H9 (cell line): Measurements from ENCODE around the gene PTPRN2. TPM values are rescaled to one million over a fixed set of nuclear protein-coding genes. Genes with fewer than 3 reads are reported as not detected.

Experiments
- DNase-seq: peaks from one replicate; pipeline ENCODE4 v3.0.0-alpha.2; 2017
- H2AFZ ChIP-seq: one replicate; pipeline ENCODE4 v1.6.1; 2013; ENCODE audit warnings: mild to moderate bottlenecking, low read length, control low read depth, moderate library complexity
- H2AK5ac ChIP-seq: 2 replicates; pipeline ENCODE4 v1.6.1; 2013; ENCODE audit warnings: low read length, control low read depth, mixed read lengths; ENCODE audit not compliant: insufficient read length
- H2BK120ac ChIP-seq: one replicate; pipeline ENCODE4 v1.6.1; 2013; ENCODE audit warnings: low read depth, mild to moderate bottlenecking, low read length, control low read depth, inconsistent platforms; ENCODE audit not compliant: poor library complexity, severe bottlenecking
- H2BK12ac ChIP-seq: 2 replicates; pipeline ENCODE4 v1.6.1; 2013; ENCODE audit warnings: low read length, control low read depth, mixed read lengths, low read depth; ENCODE audit not compliant: insufficient read length
- H2BK15ac ChIP-seq: 2 replicates; pipeline ENCODE4 v1.6.1; 2013; ENCODE audit warnings: low read depth, low read length, control low read depth
- H2BK20ac ChIP-seq: one replicate; pipeline ENCODE4 v1.6.1; 2013; ENCODE audit warnings: low read depth, mild to moderate bottlenecking, low read length, control low read depth, inconsistent platforms; ENCODE audit not compliant: poor library complexity, severe bottlenecking
- H2BK5ac ChIP-seq: 2 replicates; pipeline ENCODE4 v1.6.1; 2013; ENCODE audit warnings: low read length, control low read depth, mixed read lengths; ENCODE audit not compliant: insufficient read length
- H3K14ac ChIP-seq: 2 replicates; pipeline ENCODE4 v1.6.1; 2013; ENCODE audit warnings: low read length, control low read depth; ENCODE audit not compliant: insufficient read depth
- H3K18ac ChIP-seq: 2 replicates; pipeline ENCODE4 v1.6.1; 2013; ENCODE audit warnings: low read depth, mild to moderate bottlenecking, mixed read lengths, low read length, control low read depth; ENCODE audit not compliant: insufficient read length
- H3K23ac ChIP-seq: 2 replicates; pipeline ENCODE4 v1.6.1; 2013; ENCODE audit warnings: low read length, control low read depth, mixed read lengths, low read depth; ENCODE audit not compliant: insufficient read length
- H3K23me2 ChIP-seq: 2 replicates; pipeline ENCODE4 v1.6.1; 2013; ENCODE audit warnings: low read depth, mild to moderate bottlenecking, mixed read lengths, low read length, control low read depth; ENCODE audit not compliant: insufficient read length, poor library complexity, severe bottlenecking
- H3K27ac ChIP-seq: 2 replicates; pipeline ENCODE4 v1.5.1; 2013; ENCODE audit warnings: low read length, control low read depth, mixed read lengths, low read depth; ENCODE audit not compliant: insufficient read length
- H3K27me3 ChIP-seq: 2 replicates; pipeline ENCODE4 v1.6.1; 2013; ENCODE audit warnings: low read length, control low read depth, inconsistent platforms; ENCODE audit not compliant: insufficient read depth
- H3K4ac ChIP-seq: 2 replicates; pipeline ENCODE4 v1.6.1; 2013; ENCODE audit warnings: low read depth, mild to moderate bottlenecking, control low read depth, inconsistent platforms, low read length, moderate library complexity
- H3K4me1 ChIP-seq: 2 replicates; pipeline ENCODE4 v1.6.1; 2013; ENCODE audit warnings: low read length, control low read depth, inconsistent platforms; ENCODE audit not compliant: insufficient read depth
- H3K4me2 ChIP-seq: 2 replicates; pipeline ENCODE4 v1.6.1; 2013; ENCODE audit warnings: low read length, control low read depth, mixed read lengths; ENCODE audit not compliant: insufficient read length, insufficient read depth
- H3K56ac ChIP-seq: 2 replicates; pipeline ENCODE4 v1.6.1; 2013; ENCODE audit warnings: low read depth, mild to moderate bottlenecking, mixed read lengths, low read length, control low read depth; ENCODE audit not compliant: insufficient read length
- H3K79me1 ChIP-seq: 2 replicates; pipeline ENCODE4 v1.6.1; 2013; ENCODE audit warnings: low read depth, mild to moderate bottlenecking, moderate library complexity, low read length, control low read depth, inconsistent platforms; ENCODE audit not compliant: insufficient read depth, poor library complexity, severe bottlenecking
- H3K79me2 ChIP-seq: 2 replicates; pipeline ENCODE4 v1.6.1; 2013; ENCODE audit warnings: low read length, control low read depth, inconsistent platforms; ENCODE audit not compliant: insufficient read depth
- H3K9ac ChIP-seq: 2 replicates; pipeline ENCODE4 v1.6.1; 2013; ENCODE audit warnings: low read length, control low read depth, mixed read lengths; ENCODE audit not compliant: insufficient read length; ENCODE audit errors: extremely low read depth
- H3K9me3 ChIP-seq: one replicate; pipeline ENCODE4 v1.6.1; 2013; ENCODE audit warnings: low read depth, low read length, inconsistent platforms; ENCODE audit not compliant: control insufficient read depth
- H3T11ph ChIP-seq: one replicate; pipeline ENCODE4 v1.6.1; 2013; ENCODE audit warnings: mild to moderate bottlenecking, low read length, control low read depth, inconsistent platforms
- H4K20me1 ChIP-seq: one replicate; pipeline ENCODE4 v1.6.1; 2013; ENCODE audit not compliant: control insufficient read depth, insufficient read length, insufficient read depth
- H4K5ac ChIP-seq: 2 replicates; pipeline ENCODE4 v1.6.1; 2013; ENCODE audit warnings: low read depth, mild to moderate bottlenecking, mixed read lengths, low read length, control low read depth; ENCODE audit not compliant: insufficient read length
- H4K8ac ChIP-seq: replicated peaks from 2 replicates; pipeline ENCODE4 v1.6.1; 2013; ENCODE audit warnings: low read length, control low read depth, mixed read lengths, low read depth; ENCODE audit not compliant: insufficient read length
- H4K91ac ChIP-seq: 2 replicates; pipeline ENCODE4 v1.6.1; 2013; ENCODE audit warnings: low read depth, mild to moderate bottlenecking, moderate library complexity, mixed read lengths, low read length, control low read depth; ENCODE audit not compliant: insufficient read length
- H3K27ac Mint-ChIP-seq, 3 experiments: 2 replicates in 2 of 3; 3 replicates in 1 of 3; pipeline ENCODE4 v1.8.0; 2020 to 2021; ENCODE audit warnings: mixed read lengths in 3 of 3, mild to moderate bottlenecking in 1 of 3, moderate library complexity in 1 of 3
- H3K27me3 Mint-ChIP-seq: 2 replicates; pipeline ENCODE4 v1.8.0; 2021; ENCODE audit warnings: low read depth, mild to moderate bottlenecking, moderate library complexity, mixed read lengths
- H3K36me3 Mint-ChIP-seq, 3 experiments: 2 replicates in 2 of 3; 3 replicates in 1 of 3; pipeline ENCODE4 v1.8.0; 2020 to 2021; ENCODE audit warnings: low read depth in 3 of 3, mixed read lengths in 3 of 3; ENCODE audit not compliant: insufficient read depth in 1 of 3
- H3K4me1 Mint-ChIP-seq, 2 experiments: 2 replicates each; pipeline ENCODE4 v1.8.0; 2020; ENCODE audit warnings: mixed read lengths in 2 of 2
- H3K4me3 Mint-ChIP-seq, 2 experiments: 2 replicates in 1 of 2; 3 replicates in 1 of 2; pipeline ENCODE4 v1.8.0; 2020 to 2021; ENCODE audit warnings: mild to moderate bottlenecking in 2 of 2, mixed read lengths in 2 of 2, moderate library complexity in 1 of 2
- H3K9me3 Mint-ChIP-seq, 2 experiments: 2 replicates in 1 of 2; 3 replicates in 1 of 2; pipeline ENCODE4 v1.8.0; 2020; ENCODE audit warnings: mild to moderate bottlenecking in 2 of 2, mixed read lengths in 2 of 2, moderate library complexity in 1 of 2
- CTCF ChIP-seq: fragments of 200-600 bp; sonication (generic); conservative IDR thresholded peaks from 3 replicates; pipeline ENCODE4 v1.8.0; 2021; ENCODE audit warnings: antibody characterized with exemption, mild to moderate bottlenecking
- WGBS: extraction: QIAGEN DNeasy Blood & Tissue Kit; methylation state at CpG from one replicate; pipeline ENCODE4 v1.1.7; 2013; ENCODE audit warnings: missing lambda C conversion rate, low lambda C conversion rate, mixed read lengths; ENCODE audit not compliant: insufficient read length; ENCODE audit errors: extremely low coverage; 5-methylcytosine and 5-hydroxymethylcytosine counted together
- total RNA-seq: library from RNA; stranded (reverse); gene quantifications from 2 replicates; pipeline ENCODE4 v1.2.1, GENCODE V29; 2021

Gene PTPRN2
- total RNA-seq, 1 experiment from 2014 or later: 5.2 TPM

- WGBS: no CpG with 5 or more reads among the region's 42 CpGs
- Mint-ChIP-seq H3K36me3 (peaks cover 0 to 7% (median 1%) of the 10 kb centered on the region in 3 experiments; a peak in 3 of 7 replicates), H3K27ac (peak overlapping the region in 2 of 3 experiments; percentile 22 to 66; a peak in 4 of 7 replicates), H3K4me3 (no peak overlapping the region), H3K9me3 (peaks cover 0 to 5% of the 10 kb centered on the region in 2 experiments; a peak in 3 of 5 replicates), H3K4me1 (peaks cover 18 to 24% of the 10 kb centered on the region in 2 experiments), H3K27me3 (no peaks in the 10 kb centered on the region; the same call in 1 of the 2 replicates)
- H4K91ac ChIP-seq: no peak overlapping the region
- H3K23me2 ChIP-seq: no peaks in the 10 kb centered on the region
- no peaks in the 10 kb centered on the region for H3K79me1 ChIP-seq
- no peak overlapping the region for H3K18ac ChIP-seq
- H2AK5ac ChIP-seq: no peak overlapping the region
- no peak overlapping the region for H3K4ac ChIP-seq
- H4K8ac ChIP-seq: no peak overlapping the region
- H3K9me3 ChIP-seq: no peaks in the 10 kb centered on the region
- no peak overlapping the region for H3K9ac ChIP-seq
- no peak overlapping the region for H2BK20ac ChIP-seq
- no peak overlapping the region for H3K27ac ChIP-seq
- no peak overlapping the region for H2AFZ ChIP-seq
- H3K56ac ChIP-seq: no peak overlapping the region
- no peaks in the 10 kb centered on the region for H3K4me1 ChIP-seq
- H3K79me2 ChIP-seq: no peaks in the 10 kb centered on the region
- H3K27me3 ChIP-seq: no peaks in the 10 kb centered on the region
- no peak overlapping the region for H4K5ac ChIP-seq
- no peak for DNase-seq
- no peak overlapping the region for H2BK5ac ChIP-seq
- H3K14ac ChIP-seq: no peak overlapping the region; the same call in 1 of the 2 replicates
- H3K23ac ChIP-seq: no peak overlapping the region
- H3K4me2 ChIP-seq: no peak overlapping the region
- no peak for TF ChIP-seq CTCF
- H2BK120ac ChIP-seq: no peak overlapping the region
- H2BK12ac ChIP-seq: no peak overlapping the region
- no peaks in the 10 kb centered on the region for H4K20me1 ChIP-seq
- H3T11ph ChIP-seq: no peak overlapping the region
- H2BK15ac ChIP-seq: no peak overlapping the region
Measured at GRCh38 chr7:157801971-157802675, 785.5 kb downstream of the PTPRN2 start.
